Endothelial cell of umbilical vein (primary cell): Measurements from ENCODE around the gene IGSF3.

ENCODE experiments used
- CTCF ChIP-seq, 2 donors: IDR thresholded peaks; 1 replicate in 1 of 2; 2 replicates in 1 of 2; pipeline ENCODE4 v1.5.1; 2011; ENCODE audit warnings: low read length in 2 of 2, mild to moderate bottlenecking in 2 of 2, moderate library complexity in 2 of 2, control low read depth in 1 of 2, inconsistent platforms in 1 of 2, low read depth in 1 of 2; ENCODE audit not compliant: insufficient read depth in 1 of 2; ENCODE audit errors: extremely low read depth in 1 of 2
- EZH2 ChIP-seq: IDR thresholded peaks from 2 replicates; pipeline ENCODE4 v1.6.1; 2012; ENCODE audit warnings: borderline replicate concordance, low read depth, mild to moderate bottlenecking, moderate library complexity, low read length, inconsistent platforms; ENCODE audit not compliant: severe bottlenecking
- FOS ChIP-seq: IDR thresholded peaks from 2 replicates; pipeline ENCODE4 v1.6.1; 2011; ENCODE audit warnings: mild to moderate bottlenecking, low read length, moderate library complexity, borderline replicate concordance; ENCODE audit not compliant: insufficient read depth
- MYC ChIP-seq: IDR thresholded peaks from one replicate; pipeline ENCODE4 v1.6.1; 2011; ENCODE audit warnings: mild to moderate bottlenecking, low read depth, low read length
- POLR2A ChIP-seq: IDR thresholded peaks from 2 replicates; pipeline ENCODE4 v1.6.1; 2012; ENCODE audit warnings: low read depth, mild to moderate bottlenecking, control low read depth, low read length
- POLR2AphosphoS5 ChIP-seq: IDR thresholded peaks from 2 replicates; pipeline ENCODE4 v1.6.1; 2012; ENCODE audit warnings: low read depth, mild to moderate bottlenecking, control low read depth, low read length, moderate library complexity; ENCODE audit not compliant: insufficient read depth

GRCh38 chr1:116668277-116668676 lies 744 bp upstream of the IGSF3 start:
- TF ChIP-seq FOS, result no peak
- TF ChIP-seq CTCF (IDR thresholded peaks at IDR 0.05; ENCODE audit: extremely low read depth in 1 of 2, insufficient read depth in 1 of 2, low read depth in 1 of 2, low read length in 2 of 2), result no peak
- no peak for TF ChIP-seq POLR2A
- no peak for TF ChIP-seq POLR2AphosphoS5
- TF ChIP-seq EZH2, result no peak
- no peak for TF ChIP-seq MYC
